Progenitor cell of endocrine pancreas (in vitro differentiated cells): ENCODE results near the gene TRPC3. TPM values are rescaled to one million over a fixed set of nuclear protein-coding genes. Genes with fewer than 3 reads are reported as not detected.
"Not testable (repeated sequence)": the region's sequence is repeated elsewhere in the genome, so short reads cannot be mapped to it uniquely, and the experiment has no call there.

Experiments
- DNase-seq: peaks from one replicate; pipeline ENCODE4 v3.0.0; 2021; ENCODE audit warnings: low spot score; ENCODE audit not compliant: unreplicated experiment
- H3K27ac Mint-ChIP-seq: 2 replicates; pipeline ENCODE4 v1.8.0; 2021; ENCODE audit warnings: mild to moderate bottlenecking, moderate library complexity, mixed read lengths
- H3K27me3 Mint-ChIP-seq: 2 replicates; pipeline ENCODE4 v1.8.0; 2021; ENCODE audit warnings: mixed read lengths
- H3K36me3 Mint-ChIP-seq: 2 replicates; pipeline ENCODE4 v1.8.0; 2022; ENCODE audit warnings: mixed read lengths; ENCODE audit not compliant: insufficient read depth
- H3K4me1 Mint-ChIP-seq: 2 replicates; pipeline ENCODE4 v1.8.0; 2021; ENCODE audit warnings: low read depth, mixed read lengths
- H3K4me3 Mint-ChIP-seq: 2 replicates; pipeline ENCODE4 v1.8.0; 2021; ENCODE audit warnings: low read depth, mild to moderate bottlenecking, moderate library complexity, mixed read lengths
- H3K9me3 Mint-ChIP-seq: 2 replicates; pipeline ENCODE4 v1.8.0; 2021; ENCODE audit warnings: low read depth, mixed read lengths
- CTCF ChIP-seq: fragments of 200-600 bp; sonication (generic); IDR thresholded peaks from one replicate; pipeline ENCODE4 v1.5.0; 2021; ENCODE audit warnings: antibody characterized with exemption, mild to moderate bottlenecking; ENCODE audit not compliant: unreplicated experiment
- total RNA-seq: library from RNA; stranded (reverse); gene quantifications from 2 replicates; pipeline ENCODE4 v1.2.1, GENCODE V29; 2021

The TRPC3 gene
- total RNA-seq, 1 donor from 2014 or later = 0.84 TPM

- Mint-ChIP-seq H3K36me3 (no peaks in the 10 kb centered on the region), H3K4me3 (no peak overlapping the region), H3K4me1 (peaks cover 4% of the 10 kb centered on the region), H3K9me3 (peaks cover 4% of the 10 kb centered on the region), H3K27ac (no peak overlapping the region), H3K27me3 (no peaks in the 10 kb centered on the region)
- DNase-seq = no peak
- no peak for TF ChIP-seq CTCF
Observed at GRCh38 chr4:121927948-121928347, 23.9 kb downstream of the TRPC3 start.

- H3K27ac Mint-ChIP-seq, DNase-seq, H3K27me3 Mint-ChIP-seq: not testable (repeated sequence)
Observed at GRCh38 chr4:121926490-121926889, 25.4 kb downstream of the TRPC3 start.

GRCh38 chr4:121923306-121923705 is 28.6 kb downstream of the TRPC3 start:
- H3K27me3 Mint-ChIP-seq = no peaks in the 10 kb centered on the region

More at GRCh38 chr4:121926490-121926889, 25.4 kb downstream of the TRPC3 start:
- not testable (repeated sequence) for H3K9me3 Mint-ChIP-seq, H3K4me3 Mint-ChIP-seq, H3K36me3 Mint-ChIP-seq, H3K4me1 Mint-ChIP-seq

GRCh38 chr4:121913667-121914066 is 38.2 kb downstream of the TRPC3 start:
- Mint-ChIP-seq H3K27me3 (no peaks in the 10 kb centered on the region), H3K27ac (no peak overlapping the region), H3K9me3 (no peaks in the 10 kb centered on the region), H3K4me1 (no peaks in the 10 kb centered on the region), H3K36me3 (no peaks in the 10 kb centered on the region), H3K4me3 (no peak overlapping the region)
- TF ChIP-seq CTCF = no peak
- DNase-seq = no peak

More at GRCh38 chr4:121923306-121923705, 28.6 kb downstream of the TRPC3 start:
- Mint-ChIP-seq H3K4me1 (no peaks in the 10 kb centered on the region), H3K36me3 (no peaks in the 10 kb centered on the region), H3K4me3 (no peak overlapping the region), H3K9me3 (no peaks in the 10 kb centered on the region), H3K27ac (no peak overlapping the region)
- TF ChIP-seq CTCF = no peak
- DNase-seq = no peak

GRCh38 chr4:121908346-121908745 is 43.5 kb downstream of the TRPC3 start:
- H3K27me3 Mint-ChIP-seq = no peaks in the 10 kb centered on the region
- no peaks in the 10 kb centered on the region for H3K4me1 Mint-ChIP-seq
- TF ChIP-seq CTCF = no peak
- H3K9me3 Mint-ChIP-seq = no peaks in the 10 kb centered on the region
- no peak overlapping the region for H3K27ac Mint-ChIP-seq
- no peaks in the 10 kb centered on the region for H3K36me3 Mint-ChIP-seq
- H3K4me3 Mint-ChIP-seq = no peak overlapping the region
- no peak for DNase-seq

- peaks cover 9% of the 10 kb centered on the region for H3K27me3 Mint-ChIP-seq
- TF ChIP-seq CTCF = peak; percentile 90
Observed at GRCh38 chr4:121900132-121900983, 51.5 kb downstream of the TRPC3 start.

More at GRCh38 chr4:121900132-121900983, 51.5 kb downstream of the TRPC3 start:
- DNase-seq = peak; percentile 29
- H3K4me1 Mint-ChIP-seq = no peaks in the 10 kb centered on the region
- H3K27ac Mint-ChIP-seq = no peak overlapping the region
- H3K36me3 Mint-ChIP-seq = no peaks in the 10 kb centered on the region
- no peak overlapping the region for H3K4me3 Mint-ChIP-seq
- no peaks in the 10 kb centered on the region for H3K9me3 Mint-ChIP-seq
